WI38 (cell line): ENCODE data around the gene KRT15.

ENCODE experiments used
- H3K4me3 ChIP-seq: 2 replicates; pipeline ENCODE4 v1.5.1; 2011; ENCODE audit warnings: low read depth, mild to moderate bottlenecking, control low read depth, low read length
- TF ChIP-seq, protein P1 (sequence below): IDR thresholded peaks from 2 replicates; pipeline ENCODE4 v1.5.1; 2012; ENCODE audit warnings: low read depth, mild to moderate bottlenecking, control low read depth, low read length

The KRT15 gene

GRCh38 chr17:41483991-41484826 lies 34.5 kb downstream of the KRT15 start:
- no peak overlapping the region for H3K4me3 ChIP-seq
- TF ChIP-seq, protein P1, sequence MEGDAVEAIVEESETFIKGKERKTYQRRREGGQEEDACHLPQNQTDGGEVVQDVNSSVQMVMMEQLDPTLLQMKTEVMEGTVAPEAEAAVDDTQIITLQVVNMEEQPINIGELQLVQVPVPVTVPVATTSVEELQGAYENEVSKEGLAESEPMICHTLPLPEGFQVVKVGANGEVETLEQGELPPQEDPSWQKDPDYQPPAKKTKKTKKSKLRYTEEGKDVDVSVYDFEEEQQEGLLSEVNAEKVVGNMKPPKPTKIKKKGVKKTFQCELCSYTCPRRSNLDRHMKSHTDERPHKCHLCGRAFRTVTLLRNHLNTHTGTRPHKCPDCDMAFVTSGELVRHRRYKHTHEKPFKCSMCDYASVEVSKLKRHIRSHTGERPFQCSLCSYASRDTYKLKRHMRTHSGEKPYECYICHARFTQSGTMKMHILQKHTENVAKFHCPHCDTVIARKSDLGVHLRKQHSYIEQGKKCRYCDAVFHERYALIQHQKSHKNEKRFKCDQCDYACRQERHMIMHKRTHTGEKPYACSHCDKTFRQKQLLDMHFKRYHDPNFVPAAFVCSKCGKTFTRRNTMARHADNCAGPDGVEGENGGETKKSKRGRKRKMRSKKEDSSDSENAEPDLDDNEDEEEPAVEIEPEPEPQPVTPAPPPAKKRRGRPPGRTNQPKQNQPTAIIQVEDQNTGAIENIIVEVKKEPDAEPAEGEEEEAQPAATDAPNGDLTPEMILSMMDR = no peak

DNA sequence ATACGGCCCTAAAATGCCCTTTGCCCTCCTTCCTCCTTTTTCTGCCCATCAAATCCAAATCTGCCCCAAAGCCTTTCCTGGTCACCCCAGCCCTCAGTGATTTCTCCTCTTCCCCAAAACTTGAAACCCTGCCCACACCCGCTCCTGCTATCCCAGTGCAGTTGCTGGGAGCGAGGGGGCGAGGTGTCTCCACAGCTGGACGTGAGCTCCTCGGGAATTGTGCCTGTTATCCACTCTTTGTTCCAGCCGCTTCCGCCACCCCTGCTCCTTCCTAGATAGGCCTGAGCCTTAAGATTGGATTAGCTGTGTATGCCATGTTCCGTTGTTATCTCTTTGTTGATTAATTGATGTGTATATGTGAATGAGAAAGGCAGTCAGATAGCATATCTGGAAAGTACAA lies 35.2 kb downstream of the KRT15 start:
- H3K4me3 ChIP-seq = no peak overlapping the region
- TF ChIP-seq, protein P1 = no peak

DNA sequence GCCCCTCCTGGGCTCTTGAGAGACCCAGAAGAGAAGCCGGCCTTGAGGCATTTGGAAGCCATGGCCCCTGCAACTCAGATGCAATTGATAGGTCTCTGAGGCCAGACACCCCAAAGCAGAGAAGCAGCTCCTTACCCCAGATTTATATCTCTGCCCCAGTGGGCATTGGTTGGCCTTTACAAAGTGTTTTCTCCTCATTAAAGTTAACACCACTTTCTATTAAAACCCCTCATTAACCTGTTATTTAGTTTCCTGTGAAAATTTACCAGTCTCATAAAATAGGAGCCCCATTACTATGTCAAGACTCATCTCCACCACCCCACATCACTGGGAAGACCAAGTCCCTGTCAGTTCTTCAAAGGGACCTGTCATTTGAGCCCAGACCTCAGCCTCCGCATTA lies 37.7 kb downstream of the KRT15 start, which contains the start of gene KRT35:
Gene KRT35 (minus strand): TSS at position 116 of the 400 bp plus-strand sequence. CDS start 54 bp downstream, at position 62.
- H3K4me3 ChIP-seq = no peak within 1 kb of the TSS
- TF ChIP-seq, protein P1 = no peak

DNA sequence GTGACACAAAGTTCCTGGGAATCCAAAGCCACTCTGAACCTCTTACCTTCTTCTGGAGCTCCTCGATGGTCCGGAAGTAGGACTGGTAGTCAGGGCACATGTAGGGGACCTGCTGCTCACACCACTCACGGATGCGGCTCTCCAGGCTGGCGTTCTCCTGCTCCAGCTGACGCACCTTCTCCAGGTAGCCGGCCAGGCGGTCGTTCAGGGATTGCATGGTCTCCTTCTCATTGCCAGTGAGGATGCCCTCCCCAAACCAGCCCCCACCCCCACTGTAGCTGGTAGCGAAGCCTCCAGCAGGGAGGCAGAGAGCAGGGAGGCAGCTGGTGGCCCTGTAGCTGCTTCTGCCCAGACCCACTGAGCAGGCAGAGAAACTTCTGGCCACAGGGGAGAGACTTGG lies 38.1 kb downstream of the KRT15 start:
- TF ChIP-seq, protein P1 = no peak
- no peak overlapping the region for H3K4me3 ChIP-seq

- no peak overlapping the region for H3K4me3 ChIP-seq
- TF ChIP-seq, protein P1 = no peak
Observed at GRCh38 chr17:41480136-41480535, 38.6 kb downstream of the KRT15 start.

- H3K4me3 ChIP-seq = no peak overlapping the region
- TF ChIP-seq, protein P1 = no peak
Observed at GRCh38 chr17:41478237-41478636, 40.5 kb downstream of the KRT15 start.
